Activated gamma-delta T cell treated with Interleukin-2 at 50 U/mL for 16 hours (primary cell): ENCODE data around the gene C8B.

Experiments
- DNase-seq: peaks from one replicate; pipeline ENCODE4 v3.0.0-alpha.2; 2020

C8B gene

DNA sequence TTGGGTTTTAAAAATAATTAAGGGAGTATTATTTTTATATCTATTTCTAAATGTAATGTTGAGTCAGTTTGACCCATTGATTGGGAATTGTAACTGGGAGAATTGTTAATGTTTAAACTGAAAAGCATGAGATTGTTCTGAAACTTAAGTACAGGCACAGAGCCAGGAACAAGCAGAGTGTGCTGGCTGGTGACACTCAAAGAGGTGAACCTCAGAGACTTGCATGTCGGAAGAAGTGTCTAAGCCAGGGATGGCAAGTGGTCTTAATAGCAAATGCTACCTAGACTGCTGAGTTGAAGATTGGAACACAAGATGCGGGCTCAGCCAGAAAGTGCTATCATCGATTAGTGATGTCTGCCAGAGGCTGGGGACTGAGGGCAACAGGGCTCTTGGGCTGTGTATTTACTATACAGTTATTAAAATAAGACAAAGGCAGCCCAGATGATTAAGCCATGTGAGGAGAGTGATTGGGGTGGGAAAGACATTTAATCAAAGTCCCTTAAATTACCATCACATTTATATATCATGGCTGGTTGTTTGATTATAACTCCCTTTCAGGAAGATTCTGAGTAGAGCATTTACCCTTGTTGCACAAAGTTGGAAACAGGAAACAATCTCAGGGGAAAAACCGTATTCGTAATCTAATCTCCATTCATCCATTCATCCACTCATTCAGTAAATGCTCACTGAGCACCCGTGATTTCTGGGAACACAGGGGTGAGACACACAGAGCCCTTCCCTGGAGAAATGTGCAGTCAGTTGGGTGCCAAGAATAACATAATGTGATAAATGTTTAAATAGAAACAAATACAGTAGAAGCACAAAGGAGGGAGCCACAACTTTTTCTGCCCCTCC, 68.4 kb downstream of the C8B start:
- DNase-seq, result no peak

GRCh38 chr1:56894014-56894413, 71.8 kb downstream of the C8B start:
- no peak for DNase-seq

- no peak for DNase-seq
Observed at GRCh38 chr1:56890229-56890628, 75.6 kb downstream of the C8B start.

DNA sequence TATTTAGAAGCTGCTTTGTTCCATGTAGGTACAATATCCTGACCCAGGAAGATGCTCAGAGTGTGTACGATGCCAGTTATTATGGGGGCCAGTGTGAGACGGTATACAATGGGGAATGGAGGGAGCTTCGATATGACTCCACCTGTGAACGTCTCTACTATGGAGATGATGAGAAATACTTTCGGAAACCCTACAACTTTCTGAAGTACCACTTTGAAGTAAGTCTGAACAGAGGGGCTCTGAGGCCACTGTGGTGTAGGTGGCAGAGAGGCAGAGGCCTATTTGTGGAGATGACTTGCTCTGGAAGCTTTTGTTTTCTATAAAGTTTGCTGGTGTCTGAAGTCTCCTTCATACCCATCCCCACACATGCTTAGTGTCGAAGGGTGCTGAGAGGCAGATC, 84.4 kb downstream of the C8B start:
- DNase-seq, result no peak

GRCh38 chr1:56880774-56881173, 85.0 kb downstream of the C8B start:
- DNase-seq, result no peak
